Testis (tissue), 2 donors: Measurements from ENCODE around the gene MGAT5.

Experiments used
- CTCF ChIP-seq, 3 experiments: fragments of 450-650 bp in 2 of 3; fragments of 200-600 bp in 1 of 3; sonication (generic) in 1 of 3; IDR thresholded peaks; one replicate each; pipeline ENCODE4 v1.5.1; 2016 to 2019; ENCODE audit warnings: antibody characterized with exemption in 3 of 3, mild to moderate bottlenecking in 2 of 3, moderate library complexity in 1 of 3
- POLR2A ChIP-seq: fragments of 450-650 bp; IDR thresholded peaks from one replicate; pipeline ENCODE4 v1.6.1; 2017; ENCODE audit warnings: antibody characterized with exemption, mild to moderate bottlenecking, moderate library complexity

GRCh38 chr2:134224005-134224404, 29.9 kb upstream of the MGAT5 start:
- TF ChIP-seq CTCF (IDR thresholded peaks at IDR 0.05) (no peak), POLR2A (no peak)
